ENCODE data around the gene BLVRA. TPM values are rescaled to one million over a fixed set of nuclear protein-coding genes. Genes with fewer than 3 reads are reported as not detected.

Gene BLVRA
- total and polyA plus RNA-seq, 2 donors (not counting 1 experiment from before 2014, with no cell fraction given): 5.4 to 6.9 TPM

GRCh38 chr7:43769281-43769680 lies 10.8 kb downstream of the BLVRA start:
- H3K9me3 Mint-ChIP-seq (ENCODE audit: insufficient read depth): no peaks in the 10 kb centered on the region
- no peak overlapping the region for H3K27ac ChIP-seq (ENCODE audit: low read length in 2 of 2)
- H3K27me3 Mint-ChIP-seq: no peaks in the 10 kb centered on the region
- intact Hi-C loops (cut with micrococcal nuclease): no loop called here
- WGBS (ENCODE audit: insufficient coverage): 100% methylated on average over 1 of the region's 5 CpGs
- TF ChIP-seq EZH2 (IDR thresholded peaks at IDR 0.05; ENCODE audit: borderline replicate concordance, insufficient read depth, low read depth, low read length, poor library complexity, severe bottlenecking): no peak
- TF ChIP-seq CTCF (IDR thresholded peaks at IDR 0.05): no peak
- H3K27me3 ChIP-seq (replicated peaks in 1 of 4; ENCODE audit: control extremely low read depth in 1 of 4, control insufficient read depth in 3 of 4, insufficient read depth in 4 of 4, low read length in 3 of 4): no peaks in the 10 kb centered on the region
- H3K9me3 ChIP-seq (ENCODE audit: control extremely low read depth in 1 of 3, control insufficient read depth in 2 of 3, insufficient read depth in 1 of 3, low read length in 2 of 3): no peaks in the 10 kb centered on the region
- POLR2A ChIA-PET: no interaction called here
- H3K27ac Mint-ChIP-seq: no peak overlapping the region
- H3K4me3 ChIP-seq (ENCODE audit: control extremely low read depth in 1 of 5, extremely low read depth in 1 of 5, insufficient read depth in 1 of 5, low read depth in 2 of 5, low read length in 4 of 5): no peak overlapping the region
- H3K36me3 ChIP-seq (replicated peaks in 1 of 2; ENCODE audit: control extremely low read depth in 1 of 2, control insufficient read depth in 1 of 2, extremely low read depth in 1 of 2, insufficient read depth in 2 of 2, low read length in 1 of 2): no peaks in the 10 kb centered on the region
- no peak overlapping the region for H2AFZ ChIP-seq (ENCODE audit: insufficient read depth, low read depth, low read length, poor library complexity, severe bottlenecking)
- H3K4me2 ChIP-seq (replicated peaks; ENCODE audit: low read depth, low read length, poor library complexity, severe bottlenecking): no peak overlapping the region
- H3K4me1 ChIP-seq (ENCODE audit: control insufficient read depth in 2 of 2, insufficient read depth in 2 of 2, low read length in 2 of 2): peaks cover 6 to 7% of the 10 kb centered on the region in 2 donors
- H3K79me2 ChIP-seq (ENCODE audit: control insufficient read depth, insufficient read depth, low read length): no peaks in the 10 kb centered on the region
- peaks cover 7% of the 10 kb centered on the region for H3K4me1 Mint-ChIP-seq
- no peak overlapping the region for H3K4me3 Mint-ChIP-seq
- ATAC-seq (ENCODE audit: low read depth) (no peak), DNase-seq (no peak)
- CTCF ChIA-PET: no interaction called here
- no peaks in the 10 kb centered on the region for H4K20me1 ChIP-seq (ENCODE audit: control insufficient read depth, insufficient read depth, low read length, poor library complexity, severe bottlenecking)
- H3K9ac ChIP-seq (ENCODE audit: low read length): no peak overlapping the region

- no peak overlapping the region for H3K27ac ChIP-seq (ENCODE audit: low read length in 2 of 2)
- 92% methylated on average over 5 of the region's 10 CpGs for WGBS (ENCODE audit: insufficient coverage)
- POLR2A ChIA-PET: no interaction called here
Observed at GRCh38 chr7:43769791-43770465, 11.4 kb downstream of the BLVRA start.

More at GRCh38 chr7:43769791-43770465, 11.4 kb downstream of the BLVRA start:
- CTCF ChIA-PET: no interaction called here
- Mint-ChIP-seq H3K4me1 (peaks cover under 1% of the 10 kb centered on the region), H3K4me3 (no peak overlapping the region), H3K27me3 (no peaks in the 10 kb centered on the region), H3K9me3 (ENCODE audit: insufficient read depth) (no peaks in the 10 kb centered on the region), H3K27ac (no peak overlapping the region)
- peaks cover 0 to under 1% of the 10 kb centered on the region in 2 donors for H3K4me1 ChIP-seq (ENCODE audit: control insufficient read depth in 2 of 2, insufficient read depth in 2 of 2, low read length in 2 of 2)
- intact Hi-C loops (cut with micrococcal nuclease): no loop called here
- no peak overlapping the region for H3K4me3 ChIP-seq (ENCODE audit: control extremely low read depth in 1 of 5, extremely low read depth in 1 of 5, insufficient read depth in 1 of 5, low read depth in 2 of 5, low read length in 4 of 5)
- H3K36me3 ChIP-seq (replicated peaks in 1 of 2; ENCODE audit: control extremely low read depth in 1 of 2, control insufficient read depth in 1 of 2, extremely low read depth in 1 of 2, insufficient read depth in 2 of 2, low read length in 1 of 2): no peaks in the 10 kb centered on the region
- no peaks in the 10 kb centered on the region for H4K20me1 ChIP-seq (ENCODE audit: control insufficient read depth, insufficient read depth, low read length, poor library complexity, severe bottlenecking)
- H3K4me2 ChIP-seq (replicated peaks; ENCODE audit: low read depth, low read length, poor library complexity, severe bottlenecking): no peak overlapping the region
- no peak overlapping the region for H3K9ac ChIP-seq (ENCODE audit: low read length)
- no peaks in the 10 kb centered on the region for H3K27me3 ChIP-seq (replicated peaks in 1 of 4; ENCODE audit: control extremely low read depth in 1 of 4, control insufficient read depth in 3 of 4, insufficient read depth in 4 of 4, low read length in 3 of 4)
- no peak for TF ChIP-seq EZH2 (IDR thresholded peaks at IDR 0.05; ENCODE audit: borderline replicate concordance, insufficient read depth, low read depth, low read length, poor library complexity, severe bottlenecking)
- no peak for TF ChIP-seq CTCF (IDR thresholded peaks at IDR 0.05)
- ATAC-seq (ENCODE audit: low read depth) (no peak), DNase-seq (no peak)
- no peak overlapping the region for H2AFZ ChIP-seq (ENCODE audit: insufficient read depth, low read depth, low read length, poor library complexity, severe bottlenecking)
- H3K79me2 ChIP-seq (ENCODE audit: control insufficient read depth, insufficient read depth, low read length): no peaks in the 10 kb centered on the region
- no peaks in the 10 kb centered on the region for H3K9me3 ChIP-seq (ENCODE audit: control extremely low read depth in 1 of 3, control insufficient read depth in 2 of 3, insufficient read depth in 1 of 3, low read length in 2 of 3)

Data from B cell (primary cell).